ENCODE data around the gene GRID1.
"Not testable (repeated sequence)": the region's sequence is repeated elsewhere in the genome, so short reads cannot be mapped to it uniquely, and the experiment has no call there.

The GRID1 gene

DNA sequence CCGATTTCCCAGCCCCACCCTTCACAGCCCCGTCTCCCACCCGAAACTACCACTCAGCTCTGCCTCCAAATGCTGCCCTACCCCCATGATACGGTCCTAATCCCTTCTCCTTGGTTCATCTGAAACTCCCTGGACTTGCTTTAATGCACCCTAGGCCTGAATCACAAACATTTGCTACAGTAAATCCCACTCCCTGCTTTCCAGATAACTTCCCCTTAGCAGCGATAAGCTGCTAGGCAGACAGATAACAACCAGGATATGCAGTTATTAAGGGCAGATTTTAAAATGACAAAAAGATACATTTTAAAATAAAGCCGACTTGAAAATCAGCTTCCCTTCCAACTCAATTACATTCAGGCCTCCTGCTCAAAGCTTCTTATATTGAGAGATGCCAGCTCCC lies 514.7 kb downstream of the GRID1 start:
- H3K9me3 ChIP-seq: peaks cover 9% of the 10 kb centered on the region
- no peaks in the 10 kb centered on the region for H3K4me1 ChIP-seq
- H3K9ac ChIP-seq: no peak overlapping the region
- H3K4me2 ChIP-seq: no peak overlapping the region
- no peaks in the 10 kb centered on the region for H4K20me1 ChIP-seq
- no peak overlapping the region for H3K4me3 ChIP-seq
- no peak overlapping the region for H3K27ac ChIP-seq
- no peaks in the 10 kb centered on the region for H3K36me3 ChIP-seq
- TF ChIP-seq Cebpa-rat (IDR thresholded peaks at IDR 0.05): no peak
- H3K27me3 ChIP-seq: no peaks in the 10 kb centered on the region

- Histone ChIP-seq H3K4me3 (no peak overlapping the region), H3K36me3 (no peaks in the 10 kb centered on the region), H3K27me3 (no peaks in the 10 kb centered on the region), H3K9ac (no peak overlapping the region), H3K4me2 (no peak overlapping the region), H3K4me1 (no peaks in the 10 kb centered on the region), H4K20me1 (no peaks in the 10 kb centered on the region), H3K27ac (no peak overlapping the region), H3K9me3 (peaks cover 9% of the 10 kb centered on the region)
- TF ChIP-seq Cebpa-rat (IDR thresholded peaks at IDR 0.05): no peak
These were observed 515.3 kb downstream of the GRID1 start for GRCh38 chr10:85851325-85851724.

GRCh38 chr10:85850736-85851135 lies 515.9 kb downstream of the GRID1 start:
- H3K36me3 ChIP-seq: no peaks in the 10 kb centered on the region
- TF ChIP-seq Cebpa-rat (IDR thresholded peaks at IDR 0.05): no peak
- peaks cover 9% of the 10 kb centered on the region for H3K9me3 ChIP-seq
- no peaks in the 10 kb centered on the region for H3K4me1 ChIP-seq
- no peak overlapping the region for H3K4me3 ChIP-seq
- H3K9ac ChIP-seq: no peak overlapping the region
- no peak overlapping the region for H3K4me2 ChIP-seq
- no peak overlapping the region for H3K27ac ChIP-seq
- H3K27me3 ChIP-seq: no peaks in the 10 kb centered on the region
- H4K20me1 ChIP-seq: no peaks in the 10 kb centered on the region

GRCh38 chr10:85849315-85849714 lies 517.3 kb downstream of the GRID1 start:
- Histone ChIP-seq H3K9me3 (peaks cover 9% of the 10 kb centered on the region), H3K9ac (no peak overlapping the region), H4K20me1 (no peaks in the 10 kb centered on the region), H3K4me3 (no peak overlapping the region), H3K27me3 (no peaks in the 10 kb centered on the region), H3K36me3 (no peaks in the 10 kb centered on the region), H3K4me1 (no peaks in the 10 kb centered on the region), H3K4me2 (no peak overlapping the region), H3K27ac (no peak overlapping the region)
- no peak for TF ChIP-seq Cebpa-rat (IDR thresholded peaks at IDR 0.05)

DNA sequence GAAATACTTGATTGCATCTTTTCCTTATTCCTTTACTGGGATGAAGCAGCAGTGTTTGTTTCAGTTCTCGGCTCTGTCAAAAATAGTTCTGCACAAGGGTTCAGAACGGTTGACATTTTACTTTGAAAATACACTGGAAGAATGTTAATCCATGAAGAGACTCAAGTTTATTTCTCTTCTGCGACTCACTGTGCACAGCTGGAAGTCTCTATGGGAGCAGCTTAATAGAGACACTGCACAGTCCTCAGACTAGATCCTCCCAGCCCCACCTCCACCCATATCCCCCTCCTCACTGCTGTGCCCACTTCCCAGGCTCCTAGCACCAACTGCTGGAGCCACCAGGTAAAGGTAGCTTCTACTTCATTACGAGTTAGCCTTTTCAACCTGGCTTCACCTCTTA lies 517.8 kb downstream of the GRID1 start:
- H3K9ac ChIP-seq: no peak overlapping the region
- no peaks in the 10 kb centered on the region for H3K4me1 ChIP-seq
- no peaks in the 10 kb centered on the region for H3K36me3 ChIP-seq
- no peaks in the 10 kb centered on the region for H4K20me1 ChIP-seq
- no peaks in the 10 kb centered on the region for H3K27me3 ChIP-seq
- peaks cover 9% of the 10 kb centered on the region for H3K9me3 ChIP-seq
- no peak for TF ChIP-seq Cebpa-rat (IDR thresholded peaks at IDR 0.05)
- H3K4me2 ChIP-seq: no peak overlapping the region
- H3K4me3 ChIP-seq: no peak overlapping the region
- no peak overlapping the region for H3K27ac ChIP-seq

- H3K36me3 ChIP-seq: no peaks in the 10 kb centered on the region
- H3K9me3 ChIP-seq: peaks cover 9% of the 10 kb centered on the region
- H3K27ac ChIP-seq: no peak overlapping the region
- no peak overlapping the region for H3K4me3 ChIP-seq
- no peaks in the 10 kb centered on the region for H3K4me1 ChIP-seq
- no peaks in the 10 kb centered on the region for H3K27me3 ChIP-seq
- no peak for TF ChIP-seq Cebpa-rat (IDR thresholded peaks at IDR 0.05)
- no peak overlapping the region for H3K4me2 ChIP-seq
- H4K20me1 ChIP-seq: no peaks in the 10 kb centered on the region
- H3K9ac ChIP-seq: no peak overlapping the region
These were observed 519.5 kb downstream of the GRID1 start for GRCh38 chr10:85847085-85847484.

DNA sequence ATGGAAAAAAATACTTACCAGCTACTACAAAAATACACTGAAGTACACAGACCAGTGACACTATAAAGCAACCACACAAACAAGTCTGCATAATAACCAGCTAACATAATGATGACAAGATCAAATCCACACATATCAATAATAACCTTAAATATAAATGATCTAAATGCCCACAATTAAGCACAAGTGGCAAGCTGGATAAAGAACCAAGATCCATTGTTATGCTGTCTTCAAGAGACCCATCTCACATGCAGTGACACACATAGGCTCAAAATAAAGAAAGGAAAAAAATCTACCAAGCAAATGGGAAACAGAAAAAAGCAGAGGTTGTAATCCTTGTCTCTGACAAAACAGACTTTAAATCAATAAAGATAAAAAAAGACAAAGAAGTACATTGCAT lies 527.9 kb downstream of the GRID1 start:
- not testable (repeated sequence) for H3K27ac ChIP-seq, H3K4me2 ChIP-seq, H3K27me3 ChIP-seq, H4K20me1 ChIP-seq, H3K4me1 ChIP-seq, H3K9ac ChIP-seq, H3K36me3 ChIP-seq, H3K4me3 ChIP-seq
- H3K9me3 ChIP-seq: peaks cover 50% of the 10 kb centered on the region

- Histone ChIP-seq H4K20me1 (no peaks in the 10 kb centered on the region), H3K4me3 (no peak overlapping the region), H3K4me2 (no peak overlapping the region), H3K27ac (no peak overlapping the region), H3K36me3 (no peaks in the 10 kb centered on the region), H3K9ac (no peak overlapping the region), H3K9me3 (peaks cover 25% of the 10 kb centered on the region), H3K4me1 (no peaks in the 10 kb centered on the region), H3K27me3 (no peaks in the 10 kb centered on the region)
- TF ChIP-seq Cebpa-rat (IDR thresholded peaks at IDR 0.05): no peak
These were observed 533.6 kb downstream of the GRID1 start for GRCh38 chr10:85832988-85833387.

- Histone ChIP-seq H4K20me1 (no peaks in the 10 kb centered on the region), H3K4me3 (no peak overlapping the region), H3K36me3 (no peaks in the 10 kb centered on the region), H3K9me3 (peaks cover 9% of the 10 kb centered on the region), H3K4me2 (no peak overlapping the region), H3K9ac (no peak overlapping the region), H3K27me3 (no peaks in the 10 kb centered on the region), H3K4me1 (no peaks in the 10 kb centered on the region), H3K27ac (no peak overlapping the region)
- no peak for TF ChIP-seq Cebpa-rat (IDR thresholded peaks at IDR 0.05)
These were observed 535.2 kb downstream of the GRID1 start for GRCh38 chr10:85831422-85831821.

GRCh38 chr10:85826377-85826776 lies 540.2 kb downstream of the GRID1 start:
- Histone ChIP-seq H3K27me3 (no peaks in the 10 kb centered on the region), H3K9me3 (no peaks in the 10 kb centered on the region; the same call in none of the 2 replicates), H3K4me3 (no peak overlapping the region), H4K20me1 (no peaks in the 10 kb centered on the region), H3K4me1 (no peaks in the 10 kb centered on the region), H3K9ac (no peak overlapping the region), H3K27ac (no peak overlapping the region), H3K36me3 (no peaks in the 10 kb centered on the region), H3K4me2 (no peak overlapping the region)
- TF ChIP-seq Cebpa-rat (IDR thresholded peaks at IDR 0.05): no peak

DNA sequence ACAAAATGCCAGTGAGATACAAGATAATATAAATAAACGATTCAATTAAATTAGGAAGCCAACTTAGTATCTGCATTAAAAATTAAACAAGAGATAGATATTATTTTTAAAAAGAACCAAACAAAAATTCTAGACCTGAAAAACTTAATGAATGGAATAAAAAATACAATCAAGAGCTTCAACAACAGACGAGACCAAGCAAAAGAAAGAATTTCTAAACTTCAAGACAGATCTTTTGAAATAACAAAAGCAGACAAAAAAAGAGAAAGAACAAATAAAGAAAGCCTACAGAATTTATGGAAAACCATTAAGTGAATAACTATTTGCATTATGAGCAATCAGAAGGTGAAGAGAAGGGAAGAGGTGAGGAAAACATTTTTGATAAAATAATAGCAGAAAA lies 555.2 kb downstream of the GRID1 start:
- Histone ChIP-seq H3K9me3 (peaks cover 30% of the 10 kb centered on the region), H3K27me3 (no peaks in the 10 kb centered on the region), H3K4me2 (no peak overlapping the region)

More for the DNA sequence above, 555.2 kb downstream of the GRID1 start:
- Histone ChIP-seq H3K36me3 (no peaks in the 10 kb centered on the region), H3K9ac (no peak overlapping the region), H3K4me3 (no peak overlapping the region), H3K27ac (no peak overlapping the region), H4K20me1 (no peaks in the 10 kb centered on the region), H3K4me1 (no peaks in the 10 kb centered on the region)
- TF ChIP-seq Cebpa-rat (IDR thresholded peaks at IDR 0.05): no peak

All from BLaER1 (cell line).